Measurements from ENCODE around the gene NUDT4.

Gene NUDT4

DNA sequence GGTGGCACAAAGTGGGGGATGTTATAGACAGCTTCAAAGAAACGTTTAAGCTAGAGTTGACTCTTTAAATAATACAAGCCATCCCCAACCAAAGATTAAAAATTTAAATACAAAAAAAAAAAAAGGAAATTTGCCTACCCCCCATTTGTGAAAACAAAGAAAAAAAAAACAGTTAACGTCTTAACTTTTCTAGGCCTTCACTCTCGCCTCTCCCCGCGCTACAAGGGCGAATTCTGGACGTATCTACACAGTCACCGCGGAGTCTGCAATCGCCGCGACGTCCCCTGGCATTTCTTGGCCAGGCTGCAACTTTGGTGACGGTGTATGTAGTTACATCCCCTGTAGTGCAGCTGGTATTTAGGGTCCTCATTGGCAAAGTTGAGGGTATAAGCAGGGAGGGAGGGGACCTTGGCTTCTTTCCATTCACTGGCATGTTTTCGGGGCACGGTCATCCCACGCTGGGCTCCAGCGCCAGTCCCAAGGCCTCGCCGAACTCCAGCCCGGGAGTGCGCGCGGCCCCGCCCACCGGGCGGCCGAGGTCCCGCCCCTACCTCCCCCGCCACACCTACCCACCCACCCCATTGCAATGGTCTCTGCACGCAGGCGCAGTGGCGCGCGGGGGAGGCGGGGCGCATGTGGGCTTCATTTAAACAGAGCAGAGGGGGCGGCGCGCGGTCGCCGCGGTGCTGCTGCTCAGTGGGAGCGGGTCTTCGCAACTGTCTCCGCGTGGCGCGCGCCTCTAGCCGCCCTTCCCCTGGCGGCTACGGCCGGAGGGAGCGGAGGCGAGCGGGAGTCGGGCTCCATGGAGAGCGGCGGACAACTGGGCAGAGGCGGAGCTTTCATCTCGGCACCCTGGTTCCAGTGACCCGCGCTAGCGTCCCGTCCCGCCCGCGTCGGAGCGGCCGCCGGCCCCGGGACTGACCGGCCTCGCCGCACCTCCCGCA, at the start of gene NUDT4:
Gene NUDT4 (plus strand): TSS at position 674 of the 944 bp plus-strand sequence. CDS start 398 bp downstream, outside the sequence.
- DNase-seq (ENCODE audit: low read depth in 2 of 2): peak; percentile 95 to 97

DNA sequence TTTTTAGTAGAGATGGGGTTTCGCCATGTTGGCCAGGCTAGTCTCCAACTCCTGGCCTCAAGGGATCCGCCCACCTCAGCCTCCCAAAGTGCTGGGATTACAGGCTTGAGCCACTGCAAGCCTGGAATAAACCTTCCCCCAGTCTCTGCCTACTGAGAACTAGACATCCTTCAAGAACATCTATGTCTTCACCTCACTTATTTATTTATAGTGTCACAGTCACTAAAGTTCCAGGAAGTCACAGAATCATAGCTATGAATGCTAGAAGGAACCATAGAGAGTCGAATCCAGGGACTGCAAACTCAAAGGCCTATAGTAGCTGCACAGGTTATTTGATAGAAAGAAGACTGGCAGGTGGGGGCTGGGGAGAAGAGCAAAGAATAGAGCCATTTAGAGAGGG, 44.7 kb upstream of the NUDT4 start:
- no peak for DNase-seq (ENCODE audit: low read depth in 2 of 2)

DNA sequence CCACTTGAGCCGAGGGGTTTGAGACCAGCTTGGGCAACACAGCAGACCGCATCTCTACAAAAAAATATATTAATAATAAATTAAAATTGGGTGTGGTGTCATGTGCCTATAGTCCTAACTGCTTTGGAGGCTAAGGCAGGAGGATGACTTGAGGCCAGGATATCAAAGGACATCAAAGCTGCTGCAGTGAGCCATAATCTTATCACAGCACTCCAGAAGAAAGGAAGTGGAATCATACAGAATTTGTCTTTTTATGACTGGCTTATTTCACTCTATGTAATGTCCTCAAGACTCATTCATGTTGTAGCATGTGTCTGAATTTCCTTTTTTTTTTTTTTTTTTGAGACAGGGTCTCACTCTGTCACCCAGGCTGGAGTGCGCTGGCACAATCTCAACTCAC, 43.9 kb upstream of the NUDT4 start:
- no peak for DNase-seq (ENCODE audit: low read depth in 2 of 2)

DNA sequence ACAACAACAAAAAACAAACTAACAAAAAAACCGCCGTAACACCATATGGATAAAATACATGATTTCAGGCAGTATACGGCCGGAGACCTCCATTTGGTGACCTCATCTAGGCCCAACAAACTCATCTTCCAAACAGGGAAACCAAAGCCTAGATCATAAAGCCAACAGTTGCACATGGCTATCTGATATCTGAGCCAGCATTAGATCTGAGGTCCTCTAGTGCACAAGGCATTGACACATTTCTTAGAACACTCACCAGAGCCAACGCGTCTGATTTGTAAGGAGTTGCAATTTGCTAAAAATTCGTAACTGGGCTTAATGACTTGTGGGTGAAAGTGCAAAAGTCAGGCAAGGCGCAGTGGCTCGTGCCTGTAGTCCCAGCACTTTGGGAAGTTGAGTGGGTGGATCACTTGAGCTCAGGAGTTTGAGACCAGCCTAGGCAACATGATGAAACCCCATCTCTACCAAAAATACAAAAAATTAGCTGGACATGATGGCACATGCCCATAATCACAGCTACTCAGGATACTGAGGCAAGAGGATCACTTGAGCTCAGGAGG, 42.0 kb upstream of the NUDT4 start:
- no peak for DNase-seq (ENCODE audit: low read depth in 2 of 2)

DNA sequence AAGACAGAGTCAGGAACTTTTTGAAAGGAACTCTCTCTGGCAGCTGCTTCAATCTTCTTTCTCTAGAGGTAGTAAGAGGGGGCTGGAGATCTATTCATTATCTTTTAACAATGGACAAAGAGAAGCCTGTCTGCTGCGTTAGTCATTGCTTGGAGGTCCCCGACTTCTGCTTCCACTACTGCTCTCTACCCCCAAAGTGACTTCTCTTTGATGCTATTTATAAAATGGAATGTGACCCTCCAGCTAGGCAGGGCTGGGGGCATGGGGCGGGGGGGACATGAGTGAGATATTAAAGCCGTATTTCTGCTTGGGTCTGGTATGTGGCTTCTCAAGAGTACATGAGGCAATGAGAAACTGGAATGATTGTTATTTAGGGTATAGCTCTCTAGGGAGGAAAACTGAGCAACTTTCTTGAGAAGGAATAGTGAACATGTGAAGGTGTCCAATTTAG, 41.4 kb upstream of the NUDT4 start:
- DNase-seq (ENCODE audit: low read depth in 2 of 2): no peak

DNA sequence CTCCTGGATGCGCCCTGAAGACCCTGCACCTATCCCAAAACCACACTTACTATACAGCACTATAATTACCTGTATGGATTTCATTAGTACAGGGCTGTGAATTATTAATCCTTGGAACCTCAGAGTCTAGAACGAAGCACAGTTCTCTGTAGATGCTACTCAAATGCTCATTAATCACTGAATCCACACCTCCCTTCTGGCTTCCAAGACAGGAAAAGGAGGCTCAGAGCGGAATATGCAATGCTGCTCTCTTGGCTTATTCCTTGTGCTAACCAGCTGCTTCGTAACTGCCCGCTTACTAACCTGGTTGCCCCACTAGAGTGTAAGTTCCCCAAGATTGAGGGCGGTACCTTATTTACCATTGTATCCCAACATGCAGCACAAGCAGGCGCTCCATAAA, 39.1 kb upstream of the NUDT4 start:
- no peak for DNase-seq (ENCODE audit: low read depth in 2 of 2)

DNA sequence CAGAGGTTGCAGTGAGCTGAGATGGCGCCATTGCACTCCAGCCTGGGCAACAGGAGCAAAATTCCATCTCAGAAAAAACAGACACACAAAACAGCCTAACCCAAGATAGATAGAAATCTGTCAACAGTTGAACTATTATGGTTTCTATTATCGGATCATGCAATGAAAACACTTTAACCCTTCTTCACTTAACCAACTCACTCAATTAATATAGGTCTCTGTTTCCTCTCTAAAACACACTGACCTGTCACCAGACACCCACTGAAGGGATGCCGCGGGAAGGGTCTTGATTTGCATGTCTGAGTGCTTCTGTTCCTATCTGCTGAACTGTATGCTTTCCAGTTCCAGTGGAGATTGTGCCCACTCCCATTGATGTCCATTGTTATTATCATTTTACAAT, 38.0 kb upstream of the NUDT4 start:
- DNase-seq (ENCODE audit: low read depth in 2 of 2): no peak

DNA sequence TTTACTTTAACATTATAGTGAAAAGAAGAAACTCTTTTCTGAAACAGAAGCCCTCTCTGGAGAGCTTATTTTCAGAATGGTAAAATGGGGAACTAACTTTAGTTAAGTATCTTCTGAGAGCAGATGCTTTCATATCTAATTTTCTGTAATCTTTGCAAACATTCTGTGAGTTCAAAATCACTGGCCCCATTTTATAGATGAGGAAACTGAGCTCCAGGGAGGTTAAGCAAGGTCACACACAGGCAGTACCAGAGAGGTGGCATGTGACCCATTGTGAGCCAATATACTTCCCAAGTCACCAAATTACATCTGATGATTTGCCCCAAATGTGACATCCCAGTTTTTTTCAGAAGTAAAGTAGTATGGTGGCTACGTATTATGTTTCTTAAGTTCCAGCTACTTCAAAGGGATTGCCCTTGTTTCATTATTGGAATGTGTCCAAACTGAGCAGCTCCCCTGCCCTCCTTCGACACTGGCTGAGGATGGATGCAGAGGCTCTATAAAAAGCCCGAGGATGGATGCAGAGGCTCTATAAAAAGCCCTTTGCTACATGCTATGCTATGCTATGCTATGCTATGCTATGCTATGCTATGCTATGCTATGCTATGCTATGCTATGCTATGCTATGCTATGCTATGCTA, 36.2 kb upstream of the NUDT4 start:
- no peak for DNase-seq (ENCODE audit: low read depth in 2 of 2)

DNA sequence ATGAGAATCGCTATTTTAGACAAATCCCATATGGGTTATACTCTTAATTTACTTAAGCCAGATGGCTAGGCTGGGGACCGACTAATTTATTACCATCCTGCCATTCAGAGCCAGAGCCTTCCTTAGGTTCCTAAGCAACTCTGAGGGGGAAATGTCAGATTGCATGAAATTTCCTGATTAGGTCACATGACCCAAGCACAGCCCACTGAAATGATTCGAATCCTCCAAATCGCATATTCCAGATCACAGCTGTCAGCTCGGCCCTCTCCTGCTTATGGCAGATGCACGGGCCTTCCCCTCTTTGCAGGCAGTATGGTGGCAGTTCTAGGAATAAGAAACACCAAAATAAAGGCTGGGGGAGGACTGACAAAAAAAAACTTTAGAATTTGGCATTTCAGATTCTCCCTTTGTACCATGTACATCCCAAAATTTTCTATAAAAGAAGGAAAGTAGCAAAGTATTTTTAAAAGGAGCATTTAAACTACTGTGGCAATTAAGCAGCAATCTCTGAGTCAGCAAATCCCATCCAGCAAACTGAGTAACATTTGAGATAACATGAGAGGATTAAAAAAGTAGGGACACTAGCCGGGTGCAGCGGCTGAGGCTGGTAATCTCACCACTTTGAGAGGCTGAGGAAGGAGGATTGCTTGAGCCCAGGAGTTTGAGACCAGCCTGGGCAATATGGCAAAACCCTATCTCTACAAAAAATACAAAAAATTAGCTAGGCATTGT, 30.5 kb upstream of the NUDT4 start:
- no peak for DNase-seq (ENCODE audit: low read depth in 2 of 2)

DNA sequence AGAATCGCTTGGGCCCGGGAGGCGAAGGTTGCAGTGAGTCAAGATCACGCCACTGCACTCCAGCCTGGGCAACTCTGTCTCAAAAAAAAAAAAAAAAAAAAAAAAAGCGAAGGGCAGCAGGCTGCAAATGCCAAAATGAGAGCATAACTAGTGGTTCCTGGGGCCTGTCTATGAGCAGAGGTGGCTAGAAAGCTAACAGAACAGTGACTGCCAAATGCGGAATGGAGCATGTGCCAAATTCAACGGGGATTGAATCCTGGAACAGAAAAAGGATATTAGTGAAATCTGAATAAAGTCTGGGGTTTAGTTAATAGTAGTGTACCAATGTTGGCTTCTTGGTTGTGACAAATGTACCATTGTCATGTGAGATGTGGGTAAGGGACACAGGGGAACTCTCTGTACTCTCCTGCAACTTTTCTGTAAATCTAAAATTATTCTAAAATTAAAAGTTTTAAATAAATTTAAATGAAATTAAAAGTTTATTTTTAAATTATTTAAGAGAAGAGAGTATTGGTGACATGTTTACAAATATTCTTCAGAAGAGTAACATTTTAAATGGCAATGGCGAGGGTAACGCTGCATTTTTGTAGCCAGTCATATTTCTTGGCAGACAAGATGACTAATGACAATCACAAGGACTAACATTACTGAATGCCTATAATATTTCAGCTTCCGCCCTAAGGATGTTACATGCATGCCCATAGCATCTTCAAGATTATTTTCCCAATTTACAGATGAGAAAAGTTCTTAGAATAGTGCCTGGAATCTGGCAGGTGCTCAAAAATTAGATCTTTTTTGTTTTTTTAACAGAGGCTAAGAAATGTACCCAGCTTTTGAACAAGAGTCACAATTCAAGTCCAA, 28.9 kb upstream of the NUDT4 start:
- no peak for DNase-seq (ENCODE audit: low read depth in 2 of 2)

DNA sequence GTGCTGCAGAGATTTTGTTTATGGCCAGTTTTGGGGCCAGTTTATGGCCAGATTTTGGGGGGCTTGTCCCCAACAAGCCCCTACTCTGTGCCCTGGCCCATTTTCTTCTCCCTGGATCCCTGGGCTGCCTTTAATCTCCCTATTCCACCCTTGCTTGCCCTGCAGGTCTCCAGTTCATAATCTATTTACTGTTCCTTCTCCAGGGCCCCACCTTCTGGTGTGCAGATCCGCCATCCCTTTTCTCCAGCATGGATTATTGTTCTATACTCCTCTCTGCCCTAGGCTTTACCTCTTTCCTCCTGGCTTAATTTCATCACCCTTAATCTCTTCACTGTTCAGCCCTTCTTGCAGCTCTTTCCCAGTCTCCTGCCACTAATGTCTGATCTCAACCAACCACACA, 26.0 kb upstream of the NUDT4 start:
- DNase-seq (ENCODE audit: low read depth in 2 of 2): no peak

DNA sequence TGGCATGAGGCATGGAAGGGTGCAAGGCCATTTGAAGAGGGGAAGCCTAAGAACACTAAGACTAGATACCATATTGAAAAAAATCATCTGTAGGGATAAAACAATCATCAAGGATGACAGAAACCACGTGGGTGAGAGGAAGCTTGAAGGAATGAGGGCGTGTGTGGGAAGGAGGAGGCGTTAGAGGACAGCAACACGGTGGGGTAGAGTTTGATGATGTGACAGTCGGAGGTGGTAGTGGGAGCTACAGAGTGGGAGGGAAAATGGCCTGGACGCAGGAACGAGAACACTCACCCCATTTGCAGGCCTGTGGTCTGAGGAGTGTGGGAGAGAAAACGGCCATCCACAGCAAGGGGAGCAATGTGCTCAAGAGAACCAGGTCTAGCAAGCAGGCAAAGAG, 25.4 kb upstream of the NUDT4 start:
- DNase-seq (ENCODE audit: low read depth in 2 of 2): no peak

DNA sequence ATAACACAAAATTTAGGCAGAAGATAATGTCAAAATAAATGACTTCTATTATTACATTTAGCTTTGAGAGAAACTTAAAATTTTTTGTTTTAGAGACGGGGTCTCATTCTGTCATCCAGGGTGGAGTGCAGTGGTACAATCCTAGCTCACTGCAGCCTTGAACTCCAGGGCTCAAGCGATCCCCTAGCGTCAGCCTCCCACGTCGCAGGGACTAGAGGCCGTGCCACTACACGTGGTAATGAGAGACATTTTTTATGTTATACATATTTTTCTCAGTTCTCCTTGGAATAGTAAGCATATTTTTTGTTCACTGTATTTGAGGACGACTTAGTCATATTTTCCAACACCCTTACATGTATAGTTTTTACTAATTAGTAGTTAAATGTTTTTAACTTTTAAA, 21.5 kb upstream of the NUDT4 start:
- DNase-seq (ENCODE audit: low read depth in 2 of 2): no peak

DNA sequence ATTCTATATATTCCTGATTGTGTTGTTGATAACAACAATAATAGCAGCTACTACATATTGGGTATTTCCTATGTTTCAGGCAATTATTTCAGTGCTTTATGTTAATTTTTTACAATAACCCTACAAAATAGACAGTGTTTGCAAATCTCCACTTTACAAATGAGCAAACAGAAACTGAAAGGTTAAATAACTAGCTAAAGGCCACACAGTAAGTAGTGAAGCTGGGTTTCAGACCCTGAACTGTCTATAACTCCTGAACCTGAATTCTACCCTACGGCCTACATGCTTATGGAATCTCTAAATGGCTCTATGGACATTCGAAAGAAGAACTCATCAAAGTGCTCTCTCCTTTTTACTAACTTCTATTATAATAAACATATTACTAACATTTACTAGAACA, 19.7 kb upstream of the NUDT4 start:
- no peak for DNase-seq (ENCODE audit: low read depth in 2 of 2)

DNA sequence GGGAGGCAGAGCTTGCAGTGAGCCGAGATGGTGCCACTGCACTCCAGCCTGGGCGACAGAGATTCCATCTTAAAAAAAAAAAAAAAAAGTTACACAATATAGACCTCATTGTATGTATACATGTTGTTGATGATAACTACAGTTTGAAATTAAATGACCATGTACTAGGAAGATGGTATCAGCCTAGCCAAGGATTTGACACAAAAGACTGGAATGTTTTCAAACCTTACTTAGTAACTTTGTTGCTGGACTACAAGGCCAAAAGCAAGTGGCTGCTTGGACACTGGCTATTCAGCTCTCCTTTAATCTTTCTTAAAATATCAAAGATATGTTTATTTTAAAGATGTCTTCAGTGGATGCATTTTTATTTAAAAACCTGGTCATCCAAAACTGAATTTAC, 18.9 kb upstream of the NUDT4 start:
- DNase-seq (ENCODE audit: low read depth in 2 of 2): no peak

DNA sequence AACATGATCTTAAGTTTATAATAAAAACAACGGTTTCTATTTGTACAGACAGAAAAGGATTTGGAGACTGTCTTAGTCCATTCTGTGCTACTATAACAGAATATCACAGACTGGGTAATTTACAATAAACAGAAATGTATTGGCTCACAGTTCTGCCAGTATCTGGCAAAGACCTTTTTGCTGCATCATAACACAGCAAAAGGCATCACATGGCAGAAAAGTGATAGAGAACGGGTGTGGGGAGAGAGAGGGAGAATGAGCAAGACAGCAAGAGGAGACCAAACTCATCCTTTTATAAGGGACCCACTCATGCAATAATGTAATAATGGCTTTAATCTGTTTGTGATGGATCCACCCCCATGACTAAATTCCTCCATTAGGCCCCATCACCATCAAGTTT, 17.0 kb upstream of the NUDT4 start:
- DNase-seq (ENCODE audit: low read depth in 2 of 2): no peak

DNA sequence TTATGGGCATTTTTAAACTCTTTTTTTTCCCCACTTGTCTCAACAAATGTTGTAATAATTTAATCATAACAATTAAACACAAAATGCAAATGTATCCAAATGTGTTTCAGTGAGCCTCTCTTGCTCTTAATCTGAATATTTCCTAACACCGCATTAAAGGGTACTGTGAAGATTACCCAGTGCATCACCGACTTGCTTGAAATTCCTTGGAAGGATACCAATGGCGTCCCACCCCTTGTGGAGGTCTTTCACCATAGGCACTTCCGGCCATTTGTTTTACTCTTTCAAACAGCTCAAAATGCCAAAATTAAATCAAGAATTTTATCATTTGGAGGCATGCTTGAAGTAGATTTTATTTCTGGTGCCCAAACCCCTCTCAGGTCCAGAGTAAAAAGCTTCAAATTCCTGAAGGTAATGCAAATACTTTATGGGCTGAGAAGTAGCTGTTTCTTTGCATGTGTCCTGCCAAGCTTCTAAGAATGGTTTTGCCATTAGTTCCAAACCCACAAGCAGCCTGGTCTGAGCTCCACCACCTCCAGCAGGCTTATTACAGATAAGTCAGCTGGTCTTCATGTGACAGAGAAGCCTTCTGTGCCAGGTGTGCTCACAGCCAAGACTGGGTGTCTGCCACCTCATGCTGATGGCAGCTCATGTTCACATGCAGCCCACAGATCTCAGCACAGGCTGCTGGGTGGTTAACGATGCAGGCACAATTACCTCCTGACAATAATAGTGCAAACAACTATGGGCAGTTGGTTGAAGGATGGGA, 16.4 kb upstream of the NUDT4 start:
- DNase-seq (ENCODE audit: low read depth in 2 of 2): no peak

DNA sequence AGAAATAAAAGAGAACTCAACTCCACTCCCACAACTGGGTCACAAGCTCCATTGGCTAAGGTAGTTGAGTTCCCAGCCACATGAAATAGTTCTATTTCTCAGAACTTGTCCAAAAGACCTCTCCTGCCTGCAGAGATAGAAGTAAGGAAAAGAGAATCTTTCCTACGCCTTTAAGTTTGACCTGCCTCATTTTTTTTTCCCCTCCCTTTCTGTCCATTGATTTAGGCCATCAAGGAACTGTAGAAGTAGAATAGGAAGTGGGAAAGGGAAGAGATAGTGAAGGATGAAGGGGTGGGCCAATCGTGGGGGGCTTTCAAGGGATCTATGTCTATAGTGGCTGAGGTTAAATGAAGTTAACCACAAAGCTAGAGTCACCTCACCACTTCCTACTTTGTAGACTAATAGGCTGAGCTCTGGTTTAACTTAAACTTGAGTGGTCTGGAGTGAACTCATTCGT, 13.9 kb upstream of the NUDT4 start:
- DNase-seq (ENCODE audit: low read depth in 2 of 2): no peak

DNA sequence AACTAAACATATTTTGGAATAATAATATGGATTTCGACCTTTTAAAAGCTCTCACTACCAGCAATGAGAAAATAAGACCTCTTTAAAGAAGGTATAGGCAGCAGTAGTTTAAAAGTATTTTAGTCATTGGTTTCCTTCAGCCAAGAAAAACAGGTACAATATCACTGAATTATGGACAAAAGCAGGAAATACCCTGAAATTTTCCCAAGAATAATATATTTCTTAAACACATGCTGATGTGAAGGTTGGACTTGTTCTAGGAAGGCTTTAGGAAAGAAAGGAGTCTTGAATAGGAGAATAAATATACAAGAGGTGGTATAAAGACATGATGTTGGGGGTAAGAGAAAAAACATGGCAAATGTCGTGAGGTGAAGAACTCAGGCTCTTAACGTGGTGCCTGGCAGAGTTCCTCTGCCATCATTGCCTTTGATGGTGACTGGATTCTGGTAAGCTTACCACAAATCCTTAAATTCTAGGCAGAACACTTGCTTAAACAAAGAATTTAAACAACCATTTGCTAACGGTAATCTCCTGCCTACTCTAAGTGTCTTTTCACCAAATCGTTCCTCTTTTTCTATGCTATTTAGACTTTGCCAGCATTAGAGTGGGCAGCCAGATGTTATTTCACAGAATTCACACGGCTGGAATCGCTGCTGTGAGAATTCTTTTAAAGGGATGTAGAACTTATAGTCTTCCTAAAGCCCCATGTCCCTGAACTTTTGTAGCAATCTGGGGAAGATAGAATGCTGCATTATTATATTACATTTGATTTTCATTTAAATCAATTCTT, 11.9 kb upstream of the NUDT4 start:
- no peak for DNase-seq (ENCODE audit: low read depth in 2 of 2)

DNA sequence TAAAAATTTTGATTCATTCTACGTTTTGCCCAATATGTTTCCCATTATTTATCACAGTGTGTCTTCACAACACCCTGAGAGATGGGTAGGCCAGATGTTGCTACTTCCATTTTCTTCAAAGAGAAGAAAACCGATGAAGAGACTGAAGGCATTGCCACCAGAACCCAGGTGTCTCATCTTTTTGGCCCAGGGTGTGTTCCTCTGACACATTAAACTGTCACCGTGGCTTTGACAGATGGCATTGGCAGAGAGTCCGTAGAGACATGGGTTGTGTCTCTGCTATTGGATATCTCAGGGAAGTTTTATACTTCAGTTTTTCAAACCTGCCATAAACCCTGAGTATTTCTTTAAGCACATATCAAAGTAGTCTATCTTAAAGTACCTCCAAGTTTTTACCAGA, 11.3 kb upstream of the NUDT4 start:
- DNase-seq (ENCODE audit: low read depth in 2 of 2): no peak

All from activated CD4-positive, alpha-beta T cell treated with anti-CD3 and anti-CD28 coated beads for 24 hours (primary cell).